ENCODE data around the gene KDM6B.

Gene KDM6B

DNA sequence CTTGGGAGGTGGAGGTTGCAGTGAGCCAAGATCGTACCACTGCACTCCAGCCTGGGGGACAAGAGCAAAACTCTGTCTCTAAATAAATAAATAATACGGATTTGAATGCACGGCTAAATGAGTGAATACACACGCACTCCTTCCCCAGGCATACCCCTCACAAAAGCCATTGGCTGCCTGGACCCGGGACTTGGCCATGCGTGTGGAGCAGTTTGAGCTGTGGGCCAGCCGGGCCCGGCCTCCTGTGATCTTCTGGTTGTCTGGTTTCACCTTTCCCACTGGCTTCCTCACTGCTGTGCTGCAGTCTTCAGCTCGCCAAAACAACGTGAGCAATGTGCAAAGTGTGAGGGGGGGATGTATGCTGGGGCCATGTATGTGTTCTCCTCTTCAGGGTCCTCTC lies 1.6 kb upstream of the KDM6B start:
- ChIA-PET CTCF (interaction anchor here (2.4 kb wide), 1 partner anchor 9 kb away, joined by 6 read pairs; no protein-coding TSS in a partner anchor), POLR2A (interaction anchor here (1.2 to 2.4 kb wide), 3 partner anchors 13 to 145 kb away, joined by 3 to 8 read pairs (median 4); partner anchors contain the start of genes NAA38, TP53 and WRAP53)
- DNase-seq (ENCODE audit: extremely low spot score), result no peak
- TF ChIP-seq LEF1 (IDR thresholded peaks at IDR 0.05; ENCODE audit: borderline replicate concordance) (no peak), CTBP1 (IDR thresholded peaks at IDR 0.05; ENCODE audit: borderline replicate concordance) (no peak), SUZ12 (IDR thresholded peaks at IDR 0.05) (no peak), NFRKB (IDR thresholded peaks at IDR 0.05) (no peak), FOXK2 (IDR thresholded peaks at IDR 0.05) (no peak), FOXA1 (IDR thresholded peaks at IDR 0.05) (no peak), TARDBP (IDR thresholded peaks at IDR 0.05) (no peak), BHLHE40 (IDR thresholded peaks at IDR 0.05; ENCODE audit: borderline replicate concordance) (no peak), ZNF384 (IDR thresholded peaks at IDR 0.05) (no peak), HDGF (IDR thresholded peaks at IDR 0.05; ENCODE audit: borderline replicate concordance) (no peak), L3MBTL2 (conservative IDR thresholded peaks at IDR 0.05) (no peak), SP1 (IDR thresholded peaks at IDR 0.05) (no peak), FOXM1 (IDR thresholded peaks at IDR 0.05; ENCODE audit: borderline replicate concordance) (no peak), PKNOX1 (IDR thresholded peaks at IDR 0.05) (no peak), ARNT (IDR thresholded peaks at IDR 0.05) (no peak), ELF4 (IDR thresholded peaks at IDR 0.05) (no peak)

DNA sequence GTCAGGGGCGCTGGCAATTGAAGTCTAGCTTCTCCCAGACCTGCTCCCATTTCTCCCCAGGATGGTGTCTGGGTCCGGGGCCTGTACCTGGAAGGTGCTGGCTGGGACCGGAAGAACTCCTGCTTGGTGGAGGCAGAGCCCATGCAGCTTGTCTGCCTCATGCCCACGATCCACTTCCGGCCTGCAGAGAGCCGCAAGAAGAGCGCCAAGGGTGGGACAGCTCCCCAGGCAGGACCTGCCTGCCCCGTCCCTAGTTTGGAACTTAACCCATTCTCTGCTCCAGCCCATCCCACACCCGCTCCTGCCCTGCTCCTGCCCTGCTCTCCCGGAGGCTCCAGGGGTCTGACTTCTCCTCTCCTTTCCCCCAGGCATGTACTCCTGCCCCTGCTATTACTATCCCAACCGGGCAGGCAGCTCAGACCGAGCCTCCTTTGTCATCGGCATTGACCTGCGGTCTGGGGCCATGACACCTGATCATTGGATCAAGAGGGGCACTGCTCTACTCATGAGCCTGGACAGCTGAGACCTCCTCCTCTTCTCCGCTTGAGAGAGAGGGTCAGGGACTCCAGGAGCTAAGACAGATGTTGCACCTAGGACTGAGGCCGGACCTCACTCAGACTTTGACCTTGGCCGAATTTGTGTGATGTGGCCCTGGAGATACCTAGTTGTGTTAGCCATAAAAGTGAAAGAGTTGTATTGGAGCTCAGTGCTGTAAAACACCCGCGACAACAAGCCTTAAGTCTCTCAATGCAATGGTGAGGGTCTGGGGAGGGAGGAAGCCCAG lies 814 bp upstream of the KDM6B start:
- ChIA-PET CTCF (interaction anchor here (0.8 to 2.7 kb wide), 7 partner anchors 8 to 157 kb away, joined by 3 to 11 read pairs (median 6); partner anchors contain the start of genes CYB5D1, NAA38 and WRAP53), POLR2A (interaction anchor here (0.8 to 2.4 kb wide), 9 partner anchors 10 to 146 kb away, joined by 3 to 8 read pairs (median 4); partner anchors contain the start of genes NAA38, RNF227, TP53 and WRAP53)
- no peak for DNase-seq (ENCODE audit: extremely low spot score)
- TF ChIP-seq PKNOX1 (IDR thresholded peaks at IDR 0.05), result no peak
- no peak for TF ChIP-seq NFRKB (IDR thresholded peaks at IDR 0.05)
- no peak for TF ChIP-seq TARDBP (IDR thresholded peaks at IDR 0.05)
- TF ChIP-seq SUZ12 (IDR thresholded peaks at IDR 0.05), result no peak
- no peak for TF ChIP-seq BHLHE40 (IDR thresholded peaks at IDR 0.05; ENCODE audit: borderline replicate concordance)
- TF ChIP-seq FOXA1 (IDR thresholded peaks at IDR 0.05), result no peak
- TF ChIP-seq HDGF (IDR thresholded peaks at IDR 0.05; ENCODE audit: borderline replicate concordance), result no peak
- TF ChIP-seq ARNT (IDR thresholded peaks at IDR 0.05), result no peak
- TF ChIP-seq ZNF384 (IDR thresholded peaks at IDR 0.05), result no peak
- TF ChIP-seq LEF1 (IDR thresholded peaks at IDR 0.05; ENCODE audit: borderline replicate concordance), result no peak
- TF ChIP-seq CTBP1 (IDR thresholded peaks at IDR 0.05; ENCODE audit: borderline replicate concordance), result no peak
- TF ChIP-seq FOXM1 (IDR thresholded peaks at IDR 0.05; ENCODE audit: borderline replicate concordance), result no peak
- no peak for TF ChIP-seq L3MBTL2 (conservative IDR thresholded peaks at IDR 0.05)
- no peak for TF ChIP-seq SP1 (IDR thresholded peaks at IDR 0.05)
- TF ChIP-seq FOXK2 (IDR thresholded peaks at IDR 0.05), result no peak

GRCh38 chr17:7834542-7834956 lies 532 bp downstream of the KDM6B start:
- no peak for DNase-seq (ENCODE audit: extremely low spot score)
- TF ChIP-seq FOXK2 (IDR thresholded peaks at IDR 0.05) (no peak), HDGF (IDR thresholded peaks at IDR 0.05; ENCODE audit: borderline replicate concordance) (no peak), NFRKB (IDR thresholded peaks at IDR 0.05) (no peak), SP1 (IDR thresholded peaks at IDR 0.05) (no peak), FOXM1 (IDR thresholded peaks at IDR 0.05; ENCODE audit: borderline replicate concordance) (no peak), L3MBTL2 (conservative IDR thresholded peaks at IDR 0.05) (no peak), ARNT (IDR thresholded peaks at IDR 0.05) (no peak), FOXA1 (IDR thresholded peaks at IDR 0.05) (no peak), SUZ12 (IDR thresholded peaks at IDR 0.05) (no peak), TARDBP (IDR thresholded peaks at IDR 0.05) (no peak), ZNF384 (IDR thresholded peaks at IDR 0.05) (no peak), CTBP1 (IDR thresholded peaks at IDR 0.05; ENCODE audit: borderline replicate concordance) (no peak)

GRCh38 chr17:7834957-7835813 lies 1.2 kb downstream of the KDM6B start:
- ChIA-PET CTCF (interaction anchor here (0.6 to 2.7 kb wide), 8 partner anchors 10 to 324 kb away, joined by 3 to 11 read pairs (median 3); partner anchors contain the start of gene NAA38), POLR2A (interaction anchor here (1.4 to 3.7 kb wide), 4 partner anchors 10 to 92 kb away, joined by 5 to 18 read pairs (median 10); partner anchors contain the start of genes CYB5D1 and NAA38)
- TF ChIP-seq HDGF (IDR thresholded peaks at IDR 0.05; ENCODE audit: borderline replicate concordance), result peak; percentile 44; the same call in 1 of the 2 replicates
- peak; percentile 34; the same call in 1 of the 2 replicates for TF ChIP-seq L3MBTL2 (conservative IDR thresholded peaks at IDR 0.05)
- no peak for TF ChIP-seq SUZ12 (IDR thresholded peaks at IDR 0.05)
- TF ChIP-seq FOXM1 (IDR thresholded peaks at IDR 0.05; ENCODE audit: borderline replicate concordance), result no peak
- no peak for TF ChIP-seq ELF4 (IDR thresholded peaks at IDR 0.05)
- no peak for TF ChIP-seq FOXK2 (IDR thresholded peaks at IDR 0.05)
- peak; percentile 91 for DNase-seq (ENCODE audit: extremely low spot score)

More at GRCh38 chr17:7834542-7834956, 532 bp downstream of the KDM6B start:
- CTCF ChIA-PET, result interaction anchor here (0.6 to 2.7 kb wide), 9 partner anchors 10 to 325 kb away, joined by 3 to 11 read pairs (median 3); partner anchors contain the start of genes NAA38 and WRAP53
- POLR2A ChIA-PET, result interaction anchor here (1.4 to 3.7 kb wide), 4 partner anchors 10 to 91 kb away, joined by 5 to 18 read pairs (median 10); partner anchors contain the start of genes CYB5D1 and NAA38

Data from HEK293T (cell line).